Ovary (tissue), 9 donors: ENCODE measurements around the gene NF1. TPM values are rescaled to one million over a fixed set of nuclear protein-coding genes. Genes with fewer than 3 reads are reported as not detected.

Source experiments
- DNase-seq, 5 donors: peaks; one replicate each; pipeline ENCODE4 v3.0.0-alpha.2; 2019 to 2020
- H3K27ac ChIP-seq, 2 donors: fragments of 200-600 bp; one replicate each; pipeline versions ENCODE4 v1.5.1 to v1.8.0; 2019 to 2022
- H3K27me3 ChIP-seq: fragments of 200-600 bp; one replicate; pipeline ENCODE4 v1.8.0; 2022
- H3K36me3 ChIP-seq: fragments of 200-600 bp; sonication (generic); one replicate; pipeline ENCODE4 v1.5.1; 2019
- H3K4me1 ChIP-seq: one replicate; pipeline ENCODE4 v1.8.1; 2013; ENCODE audit warnings: mild to moderate bottlenecking, moderate library complexity; ENCODE audit not compliant: insufficient read depth
- H3K4me3 ChIP-seq: fragments of 200-600 bp; sonication (generic); one replicate; pipeline ENCODE4 v1.5.1; 2017
- H3K9me3 ChIP-seq, 2 donors: fragments of 200-600 bp in 1 of 2; sonication (generic) in 1 of 2; one replicate each; pipeline versions ENCODE4 v1.5.1 to v1.8.1; 2013 to 2019; ENCODE audit warnings: mild to moderate bottlenecking in 1 of 2, moderate library complexity in 1 of 2
- EP300 ChIP-seq: sonication (generic); formaldehyde crosslinking; IDR thresholded peaks from one replicate; pipeline ENCODE4 v1.6.1; 2017; ENCODE audit warnings: antibody characterized with exemption
- POLR2A ChIP-seq: fragments of 450-650 bp; IDR thresholded peaks from one replicate; pipeline ENCODE4 v1.6.1; 2017; ENCODE audit warnings: antibody characterized with exemption, mild to moderate bottlenecking, moderate library complexity
- WGBS, 3 donors: extraction: QIAGEN DNeasy Blood & Tissue Kit in 1 of 3; methylation state at CpG; one replicate each; pipeline versions ENCODE4 v1.1.5 to v1.1.7; 2013 to 2017; 5-methylcytosine and 5-hydroxymethylcytosine counted together
- intact Hi-C, 4 donors: fragments of 100-400 bp; cut with DNase I; formaldehyde crosslinking; loops; one replicate each; pipeline versions ENCODE4 v1.11.0 to v1.15.1; 2022 to 2023
- polyA plus RNA-seq, 2 donors: library from polyadenylated mRNA; stranded (reverse); fragments of 200-250 nt in 1 of 2; fragments of 350-450 nt in 1 of 2; fragmentation: Illumina TruSeq in 1 of 2; extraction: RNeasy Lipid Tissue Mini Kit (QIAGEN cat#74804) in 1 of 2; gene quantifications; one replicate each; pipeline ENCODE4 v1.2.3, GENCODE V29; 2013 to 2014
- total RNA-seq, 7 donors: library from RNA; depleted of rRNA in 2 of 7; stranded (reverse); fragments of >200 nt in 2 of 7; fragmentation: NEBNext Ultra II Directional in 3 of 7; extraction: Animal tissue kit (Norgen Biotek cat#: 25700) in 3 of 7; gene quantifications; one replicate each; pipeline versions ENCODE4 v1.1.0 to v1.2.4, GENCODE V29; 2016 to 2023
- TF ChIP-seq, protein P1 (sequence below), 3 donors: fragments of 450-650 bp in 2 of 3; fragments of 200-600 bp in 1 of 3; IDR thresholded peaks; one replicate each; pipeline versions ENCODE4 v1.5.1 to v1.8.0; 2016 to 2022; ENCODE audit warnings: antibody characterized with exemption in 3 of 3, mild to moderate bottlenecking in 1 of 3
- donor health status: DM: no; HTN: no; CAD: no; lungs with moderate emphysema.
- donor health status: DM: no; HTN: no; CAD: no.
- donor health status: Bipolar disorder and iron deficiency.
- donor health status: DM: yes; HTN: yes; CAD: no.
- donor health status: DM: no; HTN: no; CAD: no.
- donor health status: DM: yes; HTN: yes; CAD: no.

Gene NF1
- total and polyA plus RNA-seq, 9 donors = 11.1 to 62.0 (median 57.0) TPM

- Histone ChIP-seq H3K4me1 (no peaks in the 10 kb centered on the region), H3K4me3 (no peak overlapping the region), H3K27me3 (no peaks in the 10 kb centered on the region), H3K9me3 (no peaks in the 10 kb centered on the region), H3K27ac (no peak overlapping the region), H3K36me3 (no peaks in the 10 kb centered on the region)
- TF ChIP-seq POLR2A = no peak
- no peak for TF ChIP-seq EP300
- TF ChIP-seq, protein P1, sequence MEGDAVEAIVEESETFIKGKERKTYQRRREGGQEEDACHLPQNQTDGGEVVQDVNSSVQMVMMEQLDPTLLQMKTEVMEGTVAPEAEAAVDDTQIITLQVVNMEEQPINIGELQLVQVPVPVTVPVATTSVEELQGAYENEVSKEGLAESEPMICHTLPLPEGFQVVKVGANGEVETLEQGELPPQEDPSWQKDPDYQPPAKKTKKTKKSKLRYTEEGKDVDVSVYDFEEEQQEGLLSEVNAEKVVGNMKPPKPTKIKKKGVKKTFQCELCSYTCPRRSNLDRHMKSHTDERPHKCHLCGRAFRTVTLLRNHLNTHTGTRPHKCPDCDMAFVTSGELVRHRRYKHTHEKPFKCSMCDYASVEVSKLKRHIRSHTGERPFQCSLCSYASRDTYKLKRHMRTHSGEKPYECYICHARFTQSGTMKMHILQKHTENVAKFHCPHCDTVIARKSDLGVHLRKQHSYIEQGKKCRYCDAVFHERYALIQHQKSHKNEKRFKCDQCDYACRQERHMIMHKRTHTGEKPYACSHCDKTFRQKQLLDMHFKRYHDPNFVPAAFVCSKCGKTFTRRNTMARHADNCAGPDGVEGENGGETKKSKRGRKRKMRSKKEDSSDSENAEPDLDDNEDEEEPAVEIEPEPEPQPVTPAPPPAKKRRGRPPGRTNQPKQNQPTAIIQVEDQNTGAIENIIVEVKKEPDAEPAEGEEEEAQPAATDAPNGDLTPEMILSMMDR (IDR thresholded peaks at IDR 0.05) = no peak
- intact Hi-C loops = no loop called here
- no peak for DNase-seq
- 51 to 60% (median 58%) methylated on average over 3 of the region's 3 CpGs for WGBS, 3 donors
These were observed 52.9 kb downstream of the NF1 start for GRCh38 chr17:31147507-31148202.

DNA sequence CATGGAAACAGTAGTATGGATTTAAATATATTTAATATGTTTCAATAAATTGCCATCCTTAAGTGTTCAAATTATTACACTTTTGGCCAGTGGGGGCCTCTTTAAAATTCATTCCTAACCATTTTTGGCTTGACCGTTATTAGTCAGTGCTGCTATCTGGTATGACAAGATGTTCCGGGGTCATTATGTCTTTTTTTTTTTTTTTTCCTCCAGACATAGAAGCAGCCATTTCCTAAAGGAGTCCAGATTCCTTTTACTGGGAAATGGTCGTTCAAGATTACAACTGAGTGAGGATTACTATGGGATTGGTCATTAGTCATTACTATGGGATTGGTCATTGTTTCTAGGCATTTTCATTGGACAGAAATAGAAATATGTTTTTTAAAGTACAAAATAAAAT is 53.4 kb downstream of the NF1 start:
- intact Hi-C loops = no loop called here
- H3K27me3 ChIP-seq = no peaks in the 10 kb centered on the region
- 59 to 66% (median 61%) methylated on average over 3 of the region's 3 CpGs for WGBS, 3 donors
- DNase-seq = no peak
- no peak for TF ChIP-seq EP300
- TF ChIP-seq, protein P1 (IDR thresholded peaks at IDR 0.05) = no peak
- TF ChIP-seq POLR2A = no peak
- H3K4me1 ChIP-seq = no peaks in the 10 kb centered on the region
- H3K9me3 ChIP-seq = no peaks in the 10 kb centered on the region
- H3K27ac ChIP-seq = no peak overlapping the region
- no peak overlapping the region for H3K4me3 ChIP-seq
- H3K36me3 ChIP-seq = no peaks in the 10 kb centered on the region

- Histone ChIP-seq H3K9me3 (no peaks in the 10 kb centered on the region), H3K27ac (no peak overlapping the region), H3K4me1 (no peaks in the 10 kb centered on the region), H3K4me3 (no peak overlapping the region), H3K27me3 (no peaks in the 10 kb centered on the region), H3K36me3 (no peaks in the 10 kb centered on the region)
- intact Hi-C loops = no loop called here
- TF ChIP-seq EP300 (no peak), POLR2A (no peak)
- TF ChIP-seq, protein P1 (IDR thresholded peaks at IDR 0.05) = no peak
- 96 to 100% (median 97%) methylated on average over 1 of the region's 1 CpG for WGBS, 3 donors
- no peak for DNase-seq
These were observed 57.5 kb downstream of the NF1 start for GRCh38 chr17:31152271-31152670.

GRCh38 chr17:31155208-31155810 is 60.5 kb downstream of the NF1 start:
- TF ChIP-seq, protein P1 (IDR thresholded peaks at IDR 0.05) = no peak
- TF ChIP-seq POLR2A (no peak), EP300 (no peak)
- 33 to 50% (median 50%) methylated on average over 1 of the region's 1 CpG for WGBS, 3 donors
- no peaks in the 10 kb centered on the region for H3K9me3 ChIP-seq
- H3K27ac ChIP-seq = no peak overlapping the region
- no peaks in the 10 kb centered on the region for H3K27me3 ChIP-seq
- DNase-seq = no peak
- intact Hi-C loops = no loop called here
- H3K36me3 ChIP-seq = no peaks in the 10 kb centered on the region
- no peaks in the 10 kb centered on the region for H3K4me1 ChIP-seq
- no peak overlapping the region for H3K4me3 ChIP-seq
